Measurements from ENCODE around the gene SYT3. TPM values are rescaled to one million over a fixed set of nuclear protein-coding genes. Genes with fewer than 3 reads are reported as not detected.

Gene SYT3
- under 1 TPM in 1 of 2 donors, not detected in 1; 0.74 TPM for total RNA-seq
- long read RNA-seq, donor 1: 0 reads
- long read RNA-seq, donor 2, partial matches to known transcripts: 0 of 1 reads
- long read RNA-seq, donor 2, other reads (novel, unspliced or antisense): 0 of 1 reads

GRCh38 chr19:50639121-50640112 lies at the start of gene SYT3:
TSS of gene SYT3 (minus strand) at chr19:50639881. CDS start at chr19:50637411, 2,470 bp downstream.
- intact Hi-C loops (cut with DNase I): no loop called here
- DNase-seq (ENCODE audit: low spot score): peak; percentile 74

- intact Hi-C loops (cut with DNase I): no loop called here
- DNase-seq (ENCODE audit: low spot score): no peak
Measured at GRCh38 chr19:50688766-50689165, 49.1 kb upstream of the SYT3 start.

- no peak for DNase-seq (ENCODE audit: low spot score)
- intact Hi-C loops (cut with DNase I): loop anchor here in 1 of 2 donors (1.0 kb wide), 1 partner anchor 26 kb away; no protein-coding TSS in a partner anchor
Measured at GRCh38 chr19:50686310-50687032, 46.8 kb upstream of the SYT3 start.

- peak; percentile 94 for DNase-seq (ENCODE audit: low spot score)
- intact Hi-C loops (cut with DNase I): no loop called here
Measured at GRCh38 chr19:50679177-50680125, 39.8 kb upstream of the SYT3 start.

- intact Hi-C loops (cut with DNase I): no loop called here
Measured at GRCh38 chr19:50678323-50678722, 38.6 kb upstream of the SYT3 start.

GRCh38 chr19:50677636-50678035 lies 38.0 kb upstream of the SYT3 start:
- intact Hi-C loops (cut with DNase I): no loop called here
- no peak for DNase-seq (ENCODE audit: low spot score)

More at GRCh38 chr19:50678323-50678722, 38.6 kb upstream of the SYT3 start:
- no peak for DNase-seq (ENCODE audit: low spot score)

- intact Hi-C loops (cut with DNase I): no loop called here
Measured at GRCh38 chr19:50676625-50677197, 37.0 kb upstream of the SYT3 start.

GRCh38 chr19:50673118-50673517 lies 33.4 kb upstream of the SYT3 start:
- intact Hi-C loops (cut with DNase I): no loop called here
- DNase-seq (ENCODE audit: low spot score): no peak

More at GRCh38 chr19:50676625-50677197, 37.0 kb upstream of the SYT3 start:
- no peak for DNase-seq (ENCODE audit: low spot score)

GRCh38 chr19:50670102-50670380 lies 30.4 kb upstream of the SYT3 start:
- no peak for DNase-seq (ENCODE audit: low spot score)
- intact Hi-C loops (cut with DNase I): no loop called here

GRCh38 chr19:50669302-50670101 lies 29.8 kb upstream of the SYT3 start:
- DNase-seq (ENCODE audit: low spot score): no peak
- intact Hi-C loops (cut with DNase I): no loop called here

GRCh38 chr19:50668879-50669278 lies 29.2 kb upstream of the SYT3 start:
- intact Hi-C loops (cut with DNase I): no loop called here
- no peak for DNase-seq (ENCODE audit: low spot score)

GRCh38 chr19:50668416-50668815 lies 28.7 kb upstream of the SYT3 start:
- intact Hi-C loops (cut with DNase I): no loop called here
- DNase-seq (ENCODE audit: low spot score): no peak

- DNase-seq (ENCODE audit: low spot score): no peak
- intact Hi-C loops (cut with DNase I): no loop called here
Measured at GRCh38 chr19:50667759-50668231, 28.1 kb upstream of the SYT3 start.

GRCh38 chr19:50667177-50667758 lies 27.6 kb upstream of the SYT3 start:
- no peak for DNase-seq (ENCODE audit: low spot score)
- intact Hi-C loops (cut with DNase I): no loop called here

- no peak for DNase-seq (ENCODE audit: low spot score)
- intact Hi-C loops (cut with DNase I): no loop called here
Measured at GRCh38 chr19:50666346-50667176, 26.9 kb upstream of the SYT3 start.

- DNase-seq (ENCODE audit: low spot score): no peak
- intact Hi-C loops (cut with DNase I): no loop called here
Measured at GRCh38 chr19:50664204-50664603, 24.5 kb upstream of the SYT3 start.

- no peak for DNase-seq (ENCODE audit: low spot score)
- intact Hi-C loops (cut with DNase I): no loop called here
Measured at GRCh38 chr19:50663482-50663790, 23.8 kb upstream of the SYT3 start.
